HG02678 (cell line): ENCODE data around the gene CAMKK2.
"Not testable (repeated sequence)": the region's sequence is repeated elsewhere in the genome, so short reads cannot be mapped to it uniquely, and the experiment has no call there.

Experiments used
- ATAC-seq: cut with Tn5 transposase; IDR thresholded peaks from one replicate; pipeline ENCODE4 v1.9.1; 2021; ENCODE audit warnings: mild to moderate bottlenecking, moderate library complexity; ENCODE audit not compliant: unreplicated experiment

Gene CAMKK2

DNA sequence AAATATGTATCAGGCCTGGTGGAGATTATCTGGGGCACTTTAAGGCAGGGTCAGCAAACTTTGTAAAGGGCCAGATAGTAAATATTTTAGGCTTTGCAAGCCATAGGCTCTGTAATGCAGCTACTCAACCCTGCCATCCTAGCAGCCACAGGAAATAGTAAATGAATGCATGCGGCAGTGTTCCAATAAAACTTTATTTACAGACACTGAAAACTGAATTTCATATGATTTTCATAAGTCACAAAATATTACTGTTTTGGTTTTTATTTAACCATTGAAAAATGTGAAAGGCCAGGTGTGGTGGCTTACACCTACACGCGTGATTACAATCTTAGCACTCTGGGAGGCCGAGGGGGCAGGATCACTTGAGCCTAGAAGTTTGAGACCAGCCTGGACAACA is 3.2 kb upstream of the CAMKK2 start:
- no peak for ATAC-seq

DNA sequence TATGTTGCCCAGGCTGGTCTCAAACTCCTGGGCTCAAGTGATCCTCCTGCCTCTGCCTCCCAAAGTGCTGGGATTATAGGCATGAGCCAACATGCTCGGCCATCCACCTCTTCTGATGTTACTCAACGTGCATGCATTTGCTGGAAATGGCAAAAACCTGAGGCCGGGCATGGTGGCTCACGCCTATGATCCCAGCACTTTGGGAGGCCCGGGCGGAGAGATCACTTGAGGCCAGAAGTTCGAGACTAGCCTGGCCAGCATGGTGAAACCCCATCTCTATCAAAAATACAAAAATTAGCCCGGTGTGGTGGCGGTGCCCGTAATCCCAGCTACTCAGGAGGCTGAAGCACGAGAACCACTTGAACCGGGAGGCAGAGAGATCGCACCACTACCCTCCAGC is 1.9 kb upstream of the CAMKK2 start:
- not testable (repeated sequence) for ATAC-seq

DNA sequence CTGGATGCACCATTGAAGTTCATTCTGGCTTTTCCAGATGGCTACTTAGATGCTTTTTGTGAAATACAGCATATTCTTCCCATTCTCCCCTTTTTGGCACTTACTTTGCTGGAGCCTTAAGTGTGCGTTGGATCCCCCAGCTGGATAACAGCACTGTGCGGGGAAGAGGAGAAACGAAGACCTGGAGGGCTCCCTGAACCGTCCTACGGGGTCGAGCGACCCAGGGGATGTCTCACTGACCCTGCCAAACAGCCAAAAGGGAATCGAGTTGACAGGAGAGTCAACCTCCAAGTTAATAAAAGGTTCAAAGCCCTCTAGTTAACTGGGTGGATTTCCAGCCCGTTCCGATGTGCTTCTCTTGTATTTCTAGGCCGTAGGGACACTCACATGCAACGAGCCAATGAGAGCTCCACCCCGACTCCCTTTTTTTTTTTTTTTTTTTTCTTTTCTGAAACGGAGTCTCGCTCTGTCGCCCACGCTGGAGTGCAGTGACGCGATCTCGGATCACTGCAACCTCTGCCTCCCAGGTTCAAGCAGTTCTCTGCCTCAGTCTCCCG is 1.0 kb upstream of the CAMKK2 start:
- no peak for ATAC-seq

DNA sequence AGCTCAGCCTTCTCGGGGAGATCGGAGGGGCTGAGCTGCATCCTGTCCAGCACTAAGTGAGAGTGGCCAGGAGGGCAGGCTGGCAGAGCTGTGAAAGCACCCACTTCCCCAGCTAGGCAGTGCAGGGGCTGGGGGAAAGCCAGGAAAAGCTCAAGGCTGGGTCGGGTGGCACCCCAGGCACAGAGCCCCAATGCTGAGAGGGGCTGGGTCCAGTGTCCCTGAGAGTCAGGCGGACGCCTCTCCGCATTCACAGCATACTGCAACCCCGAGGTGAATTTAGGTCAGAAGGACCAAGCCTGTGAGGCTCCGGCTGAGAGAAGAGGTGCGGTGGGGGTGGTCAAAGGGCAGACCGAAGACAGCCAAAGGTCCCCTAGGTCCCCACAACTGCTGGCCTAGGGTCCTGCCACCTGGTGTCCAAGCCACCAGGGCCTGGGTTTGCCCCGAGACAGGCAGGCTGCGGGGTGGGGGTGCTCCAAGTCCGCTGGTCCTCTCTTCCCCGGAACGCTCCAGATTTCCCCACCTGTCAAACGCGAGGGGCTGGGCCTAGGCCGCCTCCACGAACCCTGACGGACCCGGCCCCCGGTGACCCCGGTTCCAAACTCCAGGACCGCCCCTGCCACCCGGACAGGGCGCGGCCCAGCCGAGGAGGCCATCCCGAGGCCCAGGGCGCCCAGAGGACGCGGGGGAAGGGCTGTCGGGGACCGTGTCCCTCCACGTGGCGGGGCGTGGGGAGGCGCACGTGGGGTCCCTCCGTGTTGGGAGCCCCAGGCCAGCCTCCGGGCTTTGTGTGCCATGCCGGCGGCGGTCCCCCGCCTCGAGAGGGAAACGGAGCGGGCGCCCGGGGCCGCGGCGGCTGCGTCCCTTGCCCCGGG is 527 bp downstream of the CAMKK2 start:
- ATAC-seq = no peak

DNA sequence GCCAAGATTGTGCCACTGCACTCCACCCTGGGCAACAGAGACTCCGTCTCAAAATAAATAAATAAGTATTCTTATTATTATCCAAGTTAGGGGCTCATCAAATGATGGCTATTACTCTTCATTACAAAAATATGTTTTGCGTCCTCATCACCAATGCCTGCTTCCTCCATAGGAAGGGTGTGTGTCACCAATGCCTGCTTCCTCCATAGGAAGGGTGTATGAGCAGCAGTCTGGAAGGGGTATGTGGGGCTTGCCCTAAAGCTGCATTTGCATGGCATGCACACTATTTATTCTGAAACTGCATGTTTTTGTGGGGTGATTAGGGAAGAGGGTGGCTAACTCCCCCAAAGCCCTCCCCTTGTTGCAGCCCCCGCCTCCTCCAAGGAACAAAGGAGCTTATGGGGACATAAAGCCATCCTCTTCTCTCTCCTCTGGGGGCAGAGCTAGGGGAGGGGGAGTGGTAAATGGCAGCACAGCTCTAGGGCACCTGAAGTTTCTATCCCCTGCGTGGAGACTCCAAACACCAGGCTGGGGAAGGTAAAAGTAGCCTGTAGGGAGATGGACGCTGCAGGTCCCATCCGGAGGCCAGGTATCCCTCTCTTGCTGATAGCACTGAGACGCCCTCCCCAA is 1.3 kb downstream of the CAMKK2 start:
- no peak for ATAC-seq

DNA sequence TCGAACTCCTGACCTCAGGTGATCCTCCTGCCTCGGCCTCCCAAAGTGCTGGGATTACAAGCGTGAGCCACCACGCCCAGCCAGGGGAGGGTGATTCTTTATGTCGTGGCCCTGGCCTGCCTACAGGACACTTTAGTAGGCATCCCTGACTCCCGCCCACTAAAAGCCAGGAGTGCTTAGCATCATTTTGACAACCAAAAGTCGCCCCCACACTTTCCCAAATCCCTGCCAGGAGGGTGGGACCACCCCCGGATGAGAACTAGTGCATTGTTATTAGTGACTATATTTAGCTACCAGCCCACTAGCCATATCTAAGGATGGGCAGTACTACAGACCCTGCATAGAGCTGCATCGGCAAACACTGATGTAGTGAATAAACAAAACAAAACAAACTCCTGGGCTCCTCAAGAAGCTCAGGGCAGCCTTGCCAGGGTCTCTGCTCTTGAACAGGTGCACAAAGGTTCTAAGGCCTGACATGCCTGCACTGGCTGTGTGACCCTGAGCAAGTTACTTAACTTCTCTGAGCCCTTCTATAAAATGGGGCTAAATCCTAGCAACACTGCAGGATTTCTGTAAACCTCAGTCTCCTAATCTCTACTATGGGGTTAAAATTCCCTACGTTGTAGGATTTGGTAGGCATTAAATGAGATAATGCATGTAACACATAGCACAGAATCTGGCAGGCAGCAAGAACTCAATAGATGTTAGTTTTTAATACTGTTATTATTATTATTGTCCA is 2.2 kb downstream of the CAMKK2 start:
- no peak for ATAC-seq

DNA sequence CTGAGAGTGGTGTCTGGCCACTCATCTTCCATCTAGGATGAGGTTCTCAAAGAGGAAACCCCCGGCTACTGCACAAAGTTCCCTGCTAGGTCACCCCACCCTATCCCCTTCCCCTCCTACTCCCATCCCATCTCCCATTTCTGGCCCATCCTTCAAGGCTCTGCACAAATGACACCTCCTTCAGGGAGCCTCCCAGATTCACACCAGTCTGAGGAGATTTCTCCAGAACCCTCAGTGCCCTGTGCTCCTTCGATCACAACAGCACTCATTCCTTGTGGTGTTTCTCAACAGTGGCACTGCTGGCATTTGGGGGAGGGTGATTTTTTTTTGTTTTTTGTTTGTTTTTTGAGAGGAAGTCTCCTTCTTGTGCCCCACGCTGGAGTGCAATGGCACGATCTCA is 2.9 kb downstream of the CAMKK2 start:
- ATAC-seq = no peak

DNA sequence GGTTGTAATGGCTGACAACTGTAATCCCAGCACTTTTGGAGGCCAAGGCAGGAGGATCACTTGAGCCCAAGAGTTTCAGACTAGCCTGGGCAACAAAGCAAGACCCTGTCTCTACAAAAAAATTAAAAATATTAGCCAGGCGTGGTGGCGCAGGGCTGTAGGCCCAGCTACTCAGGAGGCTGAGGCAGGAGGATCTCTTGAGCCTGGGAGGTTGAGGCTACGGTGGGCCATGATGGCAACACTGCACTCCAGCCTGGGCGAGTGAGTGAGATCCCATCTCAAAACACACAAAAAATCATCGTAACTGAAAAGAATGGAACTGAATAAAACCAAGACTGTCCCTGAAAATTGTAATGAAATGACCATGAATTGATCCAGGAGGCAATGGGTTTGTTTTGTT is 6.1 kb downstream of the CAMKK2 start:
- ATAC-seq = no peak

DNA sequence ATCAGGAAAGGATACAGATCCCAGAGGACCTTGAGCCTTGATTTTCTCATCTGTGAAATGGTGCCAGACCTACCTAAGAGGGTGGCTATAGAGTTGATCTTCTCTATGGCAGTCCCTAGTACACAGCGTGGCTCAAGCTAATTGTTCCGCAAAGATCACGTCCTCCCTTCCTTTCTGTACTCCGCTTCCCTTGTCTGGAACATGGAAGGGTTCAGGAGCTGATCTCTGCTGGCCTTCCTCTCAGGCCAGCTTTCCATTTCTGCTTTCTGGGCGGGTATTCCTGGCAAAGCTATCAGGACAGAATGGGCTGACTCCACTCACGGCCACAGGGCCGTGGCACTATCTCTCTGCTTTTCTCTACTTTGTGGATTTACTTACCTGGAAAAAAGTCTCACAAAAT is 6.5 kb downstream of the CAMKK2 start:
- no peak for ATAC-seq

DNA sequence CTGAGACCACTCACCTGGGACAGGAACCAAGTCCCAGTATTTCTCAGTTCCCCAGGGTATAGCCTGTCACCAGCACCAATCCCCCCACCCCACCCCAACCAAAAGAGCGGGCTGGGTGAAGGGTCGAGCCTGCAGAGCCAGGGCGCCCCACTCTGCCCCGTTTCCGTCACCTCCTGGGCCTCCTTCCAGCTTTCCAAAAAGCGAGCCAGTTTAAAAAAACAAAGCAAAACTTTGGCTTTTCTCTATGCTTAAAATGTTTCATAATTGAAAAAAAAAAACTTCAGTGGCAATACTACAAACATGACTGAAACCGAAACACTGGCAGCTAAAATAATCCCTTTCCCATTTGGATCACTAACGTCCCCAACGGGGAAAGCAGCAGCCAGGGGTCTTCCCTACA is 7.5 kb downstream of the CAMKK2 start:
- ATAC-seq = no peak

DNA sequence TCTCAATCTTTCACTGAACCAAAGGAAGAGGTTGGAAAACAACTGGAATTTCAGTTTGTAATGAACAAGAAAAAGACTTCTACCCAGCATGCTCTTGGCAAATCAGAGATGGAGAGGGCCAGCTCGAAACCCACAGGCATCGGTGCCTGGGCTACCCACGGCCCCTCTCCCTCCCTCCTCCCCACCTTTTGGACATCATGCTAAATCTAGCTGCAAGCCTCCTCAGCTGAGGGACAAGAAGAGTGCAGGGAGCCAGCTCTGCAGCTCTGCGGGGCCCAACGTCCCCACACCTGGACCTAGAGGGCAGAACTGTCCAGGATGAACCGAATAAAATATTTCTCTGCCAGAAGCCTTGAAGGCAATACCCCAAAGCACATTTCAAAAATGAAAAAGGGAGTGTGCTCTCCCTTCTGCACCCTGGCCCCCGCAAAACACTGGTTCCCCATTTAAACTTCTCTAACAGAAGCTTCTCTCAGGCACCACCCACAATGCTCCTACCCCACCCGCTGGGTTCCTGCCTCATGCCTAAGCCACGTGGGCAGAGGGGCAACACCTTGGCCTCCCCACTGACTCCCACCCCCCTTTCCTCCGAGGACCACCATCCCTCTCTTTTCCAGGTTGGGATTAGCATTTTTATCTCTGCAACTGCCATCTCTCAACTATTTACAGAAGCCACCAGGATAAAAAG is 8.2 kb downstream of the CAMKK2 start:
- no peak for ATAC-seq

DNA sequence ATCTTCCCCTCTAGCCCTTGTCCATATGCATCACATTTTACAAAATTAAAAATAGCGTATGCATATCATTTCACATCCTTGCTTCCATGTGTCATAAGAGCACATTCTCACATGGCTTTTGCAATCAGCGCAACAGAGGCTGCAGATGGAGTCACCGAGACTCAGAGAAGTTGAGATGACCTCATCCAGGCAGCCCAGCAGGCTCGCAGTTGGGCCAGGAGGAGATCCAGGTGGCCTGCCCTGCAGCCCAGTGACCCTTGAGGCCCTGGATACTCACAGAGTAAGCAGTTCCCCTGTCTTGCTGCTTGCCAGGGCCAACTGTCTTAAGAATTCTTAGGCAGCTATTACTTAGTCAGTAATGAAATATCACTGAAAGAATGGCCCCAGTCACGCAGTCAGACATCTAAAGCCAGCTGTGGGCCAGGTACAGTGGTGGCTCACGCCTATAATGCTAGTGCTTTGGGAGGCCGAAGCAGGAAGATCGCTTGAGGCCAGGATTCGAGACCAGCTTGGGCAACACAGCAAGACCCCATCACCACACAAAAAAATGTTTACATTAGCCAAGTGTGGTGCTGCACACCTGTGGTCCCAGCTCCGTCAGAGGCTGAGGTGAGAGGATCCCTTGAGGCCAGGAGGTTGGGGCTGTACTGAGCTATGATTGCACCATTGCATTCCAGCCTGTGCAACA is 9.1 kb downstream of the CAMKK2 start:
- no peak for ATAC-seq

DNA sequence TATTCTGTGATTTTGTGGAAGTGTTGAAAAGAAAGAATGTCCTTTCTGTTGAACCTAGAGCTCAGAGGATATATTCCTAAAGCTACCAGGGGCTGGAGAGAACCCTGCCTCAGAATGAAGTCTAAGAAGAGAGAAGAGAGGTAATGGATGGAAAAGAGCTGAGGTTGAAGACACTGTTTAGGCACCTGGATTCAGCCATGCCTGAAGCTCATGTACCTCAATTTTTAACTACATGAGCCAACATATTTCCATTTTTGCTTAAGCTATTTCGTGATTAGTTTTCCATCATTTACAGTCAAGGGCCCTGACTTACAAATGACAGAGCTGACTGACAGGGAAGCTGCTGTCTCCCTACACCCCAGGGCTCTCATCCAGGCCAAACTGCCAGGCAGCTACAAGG is 10.7 kb downstream of the CAMKK2 start:
- ATAC-seq = no peak

DNA sequence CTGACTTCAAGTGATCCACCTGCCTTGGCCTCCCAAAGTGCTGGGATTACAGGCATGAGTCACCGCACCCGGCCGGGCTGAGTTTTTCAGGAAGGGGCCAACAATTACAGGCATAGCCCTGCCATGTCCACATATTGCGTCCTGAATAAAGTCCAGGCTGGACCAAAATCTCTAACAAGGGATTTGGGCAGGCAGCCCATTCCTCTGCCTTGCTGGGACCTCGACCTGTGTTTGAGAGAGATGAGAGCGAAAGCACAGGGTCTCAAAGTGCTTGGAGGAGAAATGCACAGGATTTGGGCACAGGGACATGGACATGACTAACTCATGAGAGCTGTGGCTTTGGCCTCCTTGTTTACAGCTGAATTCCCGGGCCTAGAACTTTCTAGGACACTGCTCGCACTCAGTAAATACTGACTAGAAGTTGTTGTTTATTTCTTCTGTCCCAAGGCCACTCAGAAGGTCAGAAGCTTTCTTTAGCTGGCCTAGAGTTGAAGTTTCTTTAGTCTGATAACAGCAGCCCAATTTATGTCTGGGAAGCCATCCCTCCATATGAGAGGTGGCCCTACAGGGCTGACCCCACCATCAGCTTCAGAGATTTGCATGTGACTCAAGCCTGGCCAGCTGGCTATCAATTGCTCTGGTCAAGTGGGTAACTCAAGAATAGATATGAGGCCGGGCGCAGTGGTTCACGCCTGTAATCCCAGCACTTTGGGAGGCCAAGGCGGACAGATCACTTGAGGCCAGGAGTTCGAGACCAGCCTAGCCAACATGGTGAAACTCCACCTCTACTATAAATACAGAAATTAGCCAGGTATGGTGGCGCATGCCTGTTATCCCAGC is 11.7 kb downstream of the CAMKK2 start:
- ATAC-seq = no peak

DNA sequence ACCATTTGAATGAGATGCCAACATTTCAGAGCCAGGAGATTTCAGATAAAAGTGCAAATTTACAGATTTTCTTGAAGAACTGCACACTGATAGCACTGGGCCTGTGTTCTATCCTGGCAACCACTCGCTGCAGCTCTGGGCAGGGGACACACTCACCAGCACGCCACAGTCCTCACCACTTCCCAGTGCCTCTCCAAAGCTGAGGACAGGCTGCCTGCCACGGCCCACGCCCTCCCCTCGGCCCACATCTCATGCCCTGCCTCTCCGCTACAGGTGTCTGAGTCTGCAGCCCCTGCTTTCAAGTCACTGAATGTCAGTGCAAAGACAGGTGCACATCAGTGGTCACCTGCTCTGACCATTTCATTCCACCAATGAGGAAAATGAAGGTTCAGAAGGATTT is 12.7 kb downstream of the CAMKK2 start:
- no peak for ATAC-seq

DNA sequence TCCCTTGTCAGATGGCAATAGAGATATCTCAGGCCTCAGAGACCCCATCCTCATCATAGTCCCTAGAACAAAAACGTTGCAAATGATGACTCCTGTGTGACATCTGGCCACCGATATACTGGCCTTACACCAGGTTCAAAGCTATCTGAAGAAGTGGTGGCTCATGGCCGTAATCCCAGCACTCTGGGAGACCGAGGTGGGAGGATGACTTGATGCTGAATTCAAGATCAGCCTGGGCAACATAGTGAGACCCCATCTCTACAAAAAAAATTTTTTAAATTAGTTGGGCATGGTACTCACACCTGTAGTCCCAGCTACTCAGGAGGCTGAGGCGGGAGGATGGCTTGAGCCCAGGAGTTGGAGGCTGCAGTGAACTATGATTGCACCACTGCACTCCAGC is 13.1 kb downstream of the CAMKK2 start:
- ATAC-seq = no peak

DNA sequence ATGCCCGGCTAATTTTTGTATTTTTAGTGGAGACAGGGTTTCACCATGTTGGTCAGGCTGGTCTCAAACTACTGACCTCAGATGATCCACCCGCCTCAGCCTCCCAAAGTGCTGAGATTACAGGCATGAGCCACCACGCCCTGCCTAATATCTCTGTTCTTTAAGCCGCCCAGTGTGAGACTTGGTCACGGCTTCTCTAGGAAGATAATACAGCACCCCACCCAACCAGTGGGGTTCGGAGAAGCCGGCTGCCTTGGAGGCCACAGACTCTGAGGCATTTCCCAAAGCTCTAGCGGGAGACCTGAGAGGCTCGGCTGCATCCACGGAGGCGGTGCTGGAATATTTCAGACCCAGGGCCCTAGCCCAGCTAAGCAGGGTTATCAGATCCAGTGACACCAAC is 13.6 kb downstream of the CAMKK2 start:
- ATAC-seq = not testable (repeated sequence)

DNA sequence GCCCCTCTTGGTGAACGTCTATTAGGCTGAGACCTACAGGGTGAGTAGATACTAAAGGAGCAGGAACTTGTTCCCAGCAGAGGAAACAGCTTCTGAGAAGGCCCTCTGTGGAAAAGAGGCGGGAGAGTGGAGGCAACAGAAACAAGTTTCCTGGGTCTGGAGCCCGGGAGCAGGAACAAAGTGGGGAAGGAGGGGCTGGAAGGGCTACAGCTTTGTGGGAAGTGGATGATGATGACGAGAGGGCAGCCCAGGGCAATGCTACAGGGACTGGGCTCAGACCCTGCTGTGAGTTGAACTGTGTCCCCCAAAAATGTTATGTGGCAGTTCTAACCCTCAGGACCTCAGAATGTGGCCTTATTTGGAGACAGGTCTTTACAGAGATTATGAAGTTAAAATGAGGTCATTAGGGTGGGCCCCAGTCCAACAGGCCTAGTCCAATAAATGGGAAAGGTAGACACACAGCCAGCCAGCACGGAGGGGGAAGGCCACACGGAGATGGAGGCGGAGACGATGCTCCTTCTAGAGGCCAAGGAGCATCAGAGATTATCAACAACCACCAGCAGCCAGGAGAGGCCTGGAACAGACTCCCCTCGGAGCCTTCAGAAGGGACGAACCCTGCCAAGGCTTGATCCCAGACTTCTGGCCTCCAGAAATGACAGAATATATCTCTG is 14.3 kb downstream of the CAMKK2 start:
- ATAC-seq = no peak

DNA sequence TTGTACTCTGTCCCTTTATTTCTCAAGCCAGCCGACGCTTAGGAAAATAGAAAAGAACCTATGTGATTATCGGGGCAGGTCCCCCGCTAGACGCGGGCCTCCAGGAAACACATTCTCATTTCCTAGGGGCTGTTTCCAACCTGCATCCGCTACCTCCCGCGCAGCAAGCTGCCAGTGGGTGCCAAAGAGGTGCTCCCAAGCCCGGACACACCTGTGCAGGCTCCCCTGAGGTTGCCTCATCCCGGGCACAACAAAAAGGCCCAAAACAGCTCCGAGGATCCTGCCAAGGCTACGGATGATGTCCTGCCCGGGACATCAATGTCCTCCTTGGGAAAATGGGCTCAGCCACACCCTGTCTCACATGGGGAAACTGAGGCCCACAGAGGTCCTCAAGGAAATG is 15.4 kb downstream of the CAMKK2 start:
- not testable (repeated sequence) for ATAC-seq
